HG02840 (cell line): ENCODE measurements around the gene GARNL3.

Source experiments
- ATAC-seq: cut with Tn5 transposase; IDR thresholded peaks from one replicate; pipeline ENCODE4 v1.9.1; 2021; ENCODE audit warnings: mild to moderate bottlenecking, moderate library complexity, moderate number of reproducible peaks; ENCODE audit not compliant: unreplicated experiment, low FRiP score

GARNL3 gene

GRCh38 chr9:127423934-127424675 lies 159.5 kb downstream of the GARNL3 start, which contains the start of gene ZNF79:
ZNF79 (plus strand) TSS chr9:127424382; CDS start chr9:127424788, 406 bp downstream.
- peak; percentile 83 for ATAC-seq

- ATAC-seq = no peak
Measured at GRCh38 chr9:127424676-127424999, 160.1 kb downstream of the GARNL3 start.

GRCh38 chr9:127426756-127427155 lies 162.2 kb downstream of the GARNL3 start:
- ATAC-seq = no peak

- no peak for ATAC-seq
Measured at GRCh38 chr9:127428348-127428747, 163.8 kb downstream of the GARNL3 start.

DNA sequence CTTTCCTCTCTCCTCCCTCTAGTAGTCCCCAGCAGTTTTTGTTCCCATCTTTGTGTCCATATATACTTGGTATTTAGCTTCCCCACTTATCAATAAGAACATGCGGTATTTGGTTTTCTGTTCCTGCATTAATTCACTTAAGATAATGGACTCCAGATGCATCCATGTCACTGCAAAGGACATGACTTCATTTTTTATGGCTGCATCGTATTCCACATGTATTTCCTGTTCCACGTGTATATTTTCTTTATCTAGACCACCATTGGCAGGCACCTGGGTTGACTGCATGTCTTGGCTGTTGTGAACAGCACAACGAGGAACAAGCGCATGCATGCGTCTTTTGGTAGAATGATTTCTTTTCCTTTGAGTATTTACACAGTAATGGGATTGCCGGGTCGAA lies 165.8 kb downstream of the GARNL3 start:
- ATAC-seq = no peak

DNA sequence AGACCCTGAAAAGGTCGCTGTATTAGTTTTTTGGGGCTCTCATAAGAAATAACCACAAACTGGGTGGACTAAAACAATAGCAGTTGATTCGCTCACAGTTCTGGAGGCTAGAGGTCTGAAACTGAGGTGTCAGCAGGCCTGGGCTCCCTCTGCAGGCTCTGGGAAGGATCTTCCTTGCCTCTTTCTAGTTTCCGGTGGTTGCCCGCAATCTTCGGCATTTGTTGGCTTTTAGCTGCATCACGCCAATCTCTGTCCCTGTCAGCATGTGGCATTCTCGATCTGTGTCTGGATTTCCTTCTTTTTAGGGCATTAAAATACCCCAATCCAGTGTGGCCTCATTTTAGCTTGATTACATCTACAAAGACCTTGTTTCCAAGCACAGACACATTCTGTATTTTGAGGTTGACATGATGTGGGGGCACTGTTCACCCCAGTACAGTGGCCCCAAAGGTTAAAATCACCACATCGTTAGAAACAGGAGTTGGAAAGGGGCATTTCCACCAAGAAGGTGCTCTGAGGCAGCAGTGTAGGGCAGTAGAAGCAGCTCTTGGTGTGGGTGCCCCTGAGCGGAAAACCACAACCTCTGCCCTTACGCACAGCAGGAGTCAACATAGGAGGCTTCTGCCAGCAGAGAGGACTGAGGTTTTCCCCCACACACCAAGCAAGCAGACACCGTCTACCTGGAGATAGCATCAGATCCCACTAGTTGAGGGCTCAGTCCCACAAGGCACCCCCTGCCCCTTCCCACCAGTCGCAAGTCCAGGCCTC lies 173.1 kb downstream of the GARNL3 start:
- ATAC-seq = no peak

DNA sequence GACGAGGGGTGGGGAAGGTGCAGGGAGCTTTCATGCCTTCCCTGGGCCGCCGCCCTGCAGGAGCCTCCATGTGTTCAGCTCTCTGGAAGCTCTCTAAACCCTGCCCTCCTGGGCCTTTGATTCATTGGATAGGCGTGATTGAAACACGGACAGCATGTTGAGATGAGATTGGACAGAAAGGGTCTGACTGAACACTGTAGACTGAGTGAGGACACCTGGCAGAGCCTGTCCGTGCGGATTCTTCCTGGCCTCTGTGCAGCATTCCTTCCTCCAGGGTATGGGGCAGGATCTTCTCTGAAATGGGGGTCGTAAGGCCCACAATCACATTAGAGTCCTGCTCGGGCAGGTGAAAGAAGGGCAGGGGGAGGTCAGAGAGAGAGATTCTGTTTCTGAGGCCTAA lies 173.8 kb downstream of the GARNL3 start:
- ATAC-seq = no peak
